ENCODE data around the gene HEPHL1.
"Not testable (repeated sequence)": the region's sequence is repeated elsewhere in the genome, so short reads cannot be mapped to it uniquely, and the experiment has no call there.

Gene HEPHL1

GRCh38 chr11:94152678-94153065, 131.5 kb downstream of the HEPHL1 start:
- H3K4me1 Mint-ChIP-seq (ENCODE audit: low read depth): peaks cover 39% of the 10 kb centered on the region
- peaks cover 3% of the 10 kb centered on the region for H3K9me3 Mint-ChIP-seq
- H3K4me3 Mint-ChIP-seq: no peak overlapping the region
- H3K27ac Mint-ChIP-seq: no peak overlapping the region
- H3K36me3 Mint-ChIP-seq (ENCODE audit: low read depth): peaks cover 7% of the 10 kb centered on the region
- H3K27me3 Mint-ChIP-seq (ENCODE audit: low read depth): no peaks in the 10 kb centered on the region

GRCh38 chr11:94153320-94153719, 132.2 kb downstream of the HEPHL1 start:
- Mint-ChIP-seq H3K4me3 (no peak overlapping the region), H3K4me1 (ENCODE audit: low read depth) (peaks cover 34% of the 10 kb centered on the region), H3K27me3 (ENCODE audit: low read depth) (no peaks in the 10 kb centered on the region), H3K36me3 (ENCODE audit: low read depth) (peaks cover 8% of the 10 kb centered on the region), H3K9me3 (peaks cover 3% of the 10 kb centered on the region), H3K27ac (no peak overlapping the region)

GRCh38 chr11:94154095-94154856, 133.1 kb downstream of the HEPHL1 start:
- peaks cover 8% of the 10 kb centered on the region for H3K36me3 Mint-ChIP-seq (ENCODE audit: low read depth)
- H3K27me3 Mint-ChIP-seq (ENCODE audit: low read depth): no peaks in the 10 kb centered on the region
- no peak overlapping the region for H3K27ac Mint-ChIP-seq
- peaks cover 30% of the 10 kb centered on the region for H3K4me1 Mint-ChIP-seq (ENCODE audit: low read depth)
- H3K9me3 Mint-ChIP-seq: peaks cover 3% of the 10 kb centered on the region
- no peak overlapping the region for H3K4me3 Mint-ChIP-seq

- not testable (repeated sequence) for H3K9me3 Mint-ChIP-seq; H3K4me1 Mint-ChIP-seq (ENCODE audit: low read depth)
Measured at GRCh38 chr11:94157339-94157738, 136.2 kb downstream of the HEPHL1 start.

More at GRCh38 chr11:94157339-94157738, 136.2 kb downstream of the HEPHL1 start:
- not testable (repeated sequence) for H3K27ac Mint-ChIP-seq; H3K27me3 Mint-ChIP-seq (ENCODE audit: low read depth); H3K4me3 Mint-ChIP-seq
- peaks cover 13% of the 10 kb centered on the region for H3K36me3 Mint-ChIP-seq (ENCODE audit: low read depth)
